Measurements from ENCODE around the gene NEU2. TPM values are rescaled to one million over a fixed set of nuclear protein-coding genes. Genes with fewer than 3 reads are reported as not detected.

NEU2 gene
- total and polyA plus RNA-seq, 10 of the 15 experiments (the other 5 are each of a cell fraction or from before 2014, with no cell fraction given) = not detected

DNA sequence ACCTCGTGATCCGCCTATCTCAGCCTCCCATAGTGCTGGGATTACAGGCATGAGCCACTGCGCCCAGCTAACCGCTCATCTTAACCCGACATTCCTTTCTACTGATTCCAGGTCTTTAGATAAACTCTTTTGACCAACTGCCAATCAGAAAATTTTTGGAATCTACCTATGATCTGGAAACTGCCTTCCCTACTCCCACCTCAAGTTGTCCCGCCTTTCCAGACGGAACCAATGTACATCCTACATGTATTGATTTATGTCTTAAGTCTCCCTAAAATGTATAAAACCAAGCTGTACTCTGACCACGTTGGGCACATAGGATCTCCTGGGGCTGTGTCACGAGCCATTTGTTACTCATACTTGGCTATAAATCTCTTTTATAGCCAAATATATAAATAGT lies 3.2 kb upstream of the NEU2 start (continued):
- TF ChIP-seq CREM (IDR thresholded peaks at IDR 0.05; ENCODE audit: low read depth) (no peak), RAD51 (IDR thresholded peaks at IDR 0.05) (no peak), BRCA1 (IDR thresholded peaks at IDR 0.05; ENCODE audit: low read depth, low read length) (no peak), E4F1 (IDR thresholded peaks at IDR 0.05; ENCODE audit: borderline replicate concordance, partially characterized antibody) (no peak), CTCF (IDR thresholded peaks at IDR 0.05 in 2 of 3, conservative IDR thresholded peaks at IDR 0.05 in 1 of 3; ENCODE audit: control insufficient read depth in 2 of 3, extremely low read depth in 1 of 3, insufficient read depth in 1 of 3, low read depth in 3 of 3, low read length in 3 of 3) (no peak), CEBPB (IDR thresholded peaks at IDR 0.05; ENCODE audit: borderline replicate concordance in 1 of 2, low read depth in 2 of 2, low read length in 2 of 2) (no peak)
